HepG2 (cell line): ENCODE data around the gene GNAZ. TPM values are rescaled to one million over a fixed set of nuclear protein-coding genes. Genes with fewer than 3 reads are reported as not detected.

ENCODE experiments used
- EHMT2 ChIP-seq: fragments of 200-600 bp; sonication (generic); IDR thresholded peaks from 2 replicates; pipeline ENCODE4 v1.7.0; 2017; ENCODE audit warnings: antibody characterized with exemption, low read depth, low read length, borderline replicate concordance
- ELK4 ChIP-seq: sonication (generic); formaldehyde crosslinking; IDR thresholded peaks from 2 replicates; pipeline ENCODE4 v1.9.0; 2021; ENCODE audit warnings: missing genetic modification reagents, borderline replicate concordance
- ERF ChIP-seq: IDR thresholded peaks from 2 replicates; pipeline ENCODE4 v1.6.1; 2018; ENCODE audit warnings: missing biosample characterization, missing genetic modification reagents
- FOXK1 ChIP-seq: sonication (generic); formaldehyde crosslinking; IDR thresholded peaks from 2 replicates; pipeline ENCODE4 v1.4.0; 2020; ENCODE audit warnings: low read depth, missing genetic modification reagents, borderline replicate concordance
- GMEB1 ChIP-seq: sonication (generic); formaldehyde crosslinking; IDR thresholded peaks from 2 replicates; pipeline ENCODE4 v1.5.1; 2020; ENCODE audit warnings: missing genetic modification reagents, mild to moderate bottlenecking, borderline replicate concordance
- HOXA9 ChIP-seq: sonication (generic); formaldehyde crosslinking; IDR thresholded peaks from 2 replicates; pipeline ENCODE4 v1.8.1; 2022; ENCODE audit warnings: missing genetic modification reagents, mild to moderate bottlenecking, moderate library complexity, borderline replicate concordance
- MAFF ChIP-seq: IDR thresholded peaks from 2 replicates; pipeline ENCODE4 v1.6.1; 2011; ENCODE audit warnings: low read depth, low read length, improper control_type of control experiment
- MXI1 ChIP-seq: IDR thresholded peaks from 3 replicates; pipeline ENCODE4 v1.6.1; 2012; ENCODE audit warnings: low read depth, low read length, inconsistent platforms, borderline replicate concordance
- NFIB ChIP-seq: sonication (generic); formaldehyde crosslinking; IDR thresholded peaks from 2 replicates; pipeline ENCODE4 v1.9.0; 2021; ENCODE audit warnings: missing genetic modification reagents, mild to moderate bottlenecking, borderline replicate concordance
- REXO4 ChIP-seq: sonication (generic); formaldehyde crosslinking; IDR thresholded peaks from 2 replicates; pipeline ENCODE4 v1.8.0; 2022; ENCODE audit warnings: missing genetic modification reagents, mild to moderate bottlenecking, borderline replicate concordance
- ZNF33B ChIP-seq: sonication (generic); formaldehyde crosslinking; IDR thresholded peaks from 2 replicates; pipeline ENCODE4 v1.5.1; 2020; ENCODE audit warnings: mild to moderate bottlenecking, missing genetic modification reagents
- ZNF883 ChIP-seq: sonication (generic); formaldehyde crosslinking; IDR thresholded peaks from 2 replicates; pipeline ENCODE4 v1.5.1; 2020; ENCODE audit warnings: mild to moderate bottlenecking, missing genetic modification reagents; ENCODE audit errors: not compliant biosample characterization
- polyA plus RNA-seq, 8 experiments: library from polyadenylated mRNA; depleted of rRNA in 3 of 8; stranded (reverse) in 7 of 8; unstranded in 1 of 8; fragments of >200 nt; fragmentation: Illumina TruSeq in 4 of 8; extraction: Trizol in 4 of 8; gene quantifications; 2 replicates each; pipeline versions ENCODE4 v1.2.1 to v1.2.3, GENCODE V29; 2011 to 2016; ENCODE audit warnings: low read depth in 4 of 8, missing spikeins in 1 of 8, mixed read lengths in 1 of 8; ENCODE audit not compliant: insufficient read depth in 1 of 8
- total RNA-seq, 5 experiments: library from RNA; depleted of rRNA; stranded (reverse); fragments of >200 nt; fragmentation: Illumina TruSeq; extraction: Trizol; gene quantifications; 2 replicates each; pipeline ENCODE4 v1.2.3, GENCODE V29; 2016; ENCODE audit warnings: low read depth in 1 of 5
- TF ChIP-seq, protein P1 (sequence below): sonication (generic); formaldehyde crosslinking; IDR thresholded peaks from 2 replicates; pipeline ENCODE4 v1.4.0; 2020; ENCODE audit warnings: missing genetic modification reagents
- TF ChIP-seq, protein P2 (sequence below): sonication (generic); formaldehyde crosslinking; conservative IDR thresholded peaks from 2 replicates; pipeline ENCODE4 v1.8.0; 2022; ENCODE audit warnings: mild to moderate bottlenecking, moderate library complexity, missing genetic modification reagents
- TF ChIP-seq, protein P3 (sequence below): IDR thresholded peaks from 2 replicates; pipeline ENCODE4 v1.6.1; 2016; ENCODE audit warnings: mild to moderate bottlenecking
- TF ChIP-seq, protein P4 (sequence below): sonication (generic); formaldehyde crosslinking; IDR thresholded peaks from 2 replicates; pipeline ENCODE4 v1.4.0; 2020; ENCODE audit warnings: missing genetic modification reagents, borderline replicate concordance

The GNAZ gene
- total and polyA plus RNA-seq, 2 of the 13 experiments (the other 11 are each of a cell fraction or from before 2014, with no cell fraction given) = 11.4 to 22.3 TPM

DNA sequence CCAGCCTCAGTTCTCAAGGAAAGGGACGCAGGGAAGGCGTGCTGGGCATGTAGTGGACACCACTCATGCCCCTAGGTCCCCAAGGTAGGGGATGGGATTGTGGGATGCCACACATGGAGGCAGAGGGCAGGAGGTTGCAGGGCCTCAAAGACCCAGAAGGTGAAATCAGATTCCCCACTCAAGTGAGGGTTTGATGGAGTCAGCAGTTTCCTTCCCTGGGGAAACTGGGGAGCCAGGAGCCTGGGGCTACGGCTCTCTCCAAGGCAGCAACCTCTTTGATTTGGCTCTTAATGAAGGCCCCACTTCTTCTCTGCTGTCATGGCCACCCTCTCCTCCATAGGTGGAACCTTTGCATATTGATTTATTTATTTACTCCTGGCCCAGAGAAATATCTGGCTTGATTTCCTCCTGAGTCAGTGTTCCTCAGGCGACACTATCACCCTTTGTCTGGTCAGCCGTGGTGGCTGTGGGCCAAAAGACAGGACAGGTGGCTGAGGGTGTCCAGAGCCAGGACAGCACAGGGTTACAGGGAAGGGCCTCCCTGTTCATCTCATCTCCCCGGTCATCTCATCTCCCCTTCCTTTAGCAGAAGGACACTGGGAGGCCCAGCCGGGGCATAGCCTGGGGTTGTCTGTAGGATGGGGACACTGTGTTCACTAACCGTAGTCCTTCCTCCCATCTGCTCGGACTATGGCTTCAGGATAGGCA lies 9.6 kb downstream of the GNAZ start (continued):
- TF ChIP-seq HOXA9 (no peak), FOXK1 (no peak), ZNF883 (CRISPR knock-in tag) (no peak), ERF (CRISPR knock-in tag) (0 out of 2 replicates have a peak, but pooled peaks have one; percentile 5), ELK4 (no peak), EHMT2 (no peak), MXI1 (no peak), ZNF33B (CRISPR knock-in tag) (peak; percentile 51; the same call in 1 of the 2 replicates), NFIB (CRISPR knock-in tag) (no peak), MAFF (0 out of 2 replicates have a peak, but pooled peaks have one; percentile 46), REXO4 (CRISPR knock-in tag) (no peak), GMEB1 (CRISPR knock-in tag) (peak; percentile 16; the same call in 1 of the 2 replicates)
- TF ChIP-seq, protein P1, sequence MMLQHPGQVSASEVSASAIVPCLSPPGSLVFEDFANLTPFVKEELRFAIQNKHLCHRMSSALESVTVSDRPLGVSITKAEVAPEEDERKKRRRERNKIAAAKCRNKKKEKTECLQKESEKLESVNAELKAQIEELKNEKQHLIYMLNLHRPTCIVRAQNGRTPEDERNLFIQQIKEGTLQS = no peak
- TF ChIP-seq, protein P2, sequence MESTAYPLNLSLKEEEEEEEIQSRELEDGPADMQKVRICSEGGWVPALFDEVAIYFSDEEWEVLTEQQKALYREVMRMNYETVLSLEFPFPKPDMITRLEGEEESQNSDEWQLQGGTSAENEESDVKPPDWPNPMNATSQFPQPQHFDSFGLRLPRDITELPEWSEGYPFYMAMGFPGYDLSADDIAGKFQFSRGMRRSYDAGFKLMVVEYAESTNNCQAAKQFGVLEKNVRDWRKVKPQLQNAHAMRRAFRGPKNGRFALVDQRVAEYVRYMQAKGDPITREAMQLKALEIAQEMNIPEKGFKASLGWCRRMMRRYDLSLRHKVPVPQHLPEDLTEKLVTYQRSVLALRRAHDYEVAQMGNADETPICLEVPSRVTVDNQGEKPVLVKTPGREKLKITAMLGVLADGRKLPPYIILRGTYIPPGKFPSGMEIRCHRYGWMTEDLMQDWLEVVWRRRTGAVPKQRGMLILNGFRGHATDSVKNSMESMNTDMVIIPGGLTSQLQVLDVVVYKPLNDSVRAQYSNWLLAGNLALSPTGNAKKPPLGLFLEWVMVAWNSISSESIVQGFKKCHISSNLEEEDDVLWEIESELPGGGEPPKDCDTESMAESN (CRISPR knock-in tag) = peak; percentile 11; the same call in 1 of the 2 replicates
- TF ChIP-seq, protein P3, sequence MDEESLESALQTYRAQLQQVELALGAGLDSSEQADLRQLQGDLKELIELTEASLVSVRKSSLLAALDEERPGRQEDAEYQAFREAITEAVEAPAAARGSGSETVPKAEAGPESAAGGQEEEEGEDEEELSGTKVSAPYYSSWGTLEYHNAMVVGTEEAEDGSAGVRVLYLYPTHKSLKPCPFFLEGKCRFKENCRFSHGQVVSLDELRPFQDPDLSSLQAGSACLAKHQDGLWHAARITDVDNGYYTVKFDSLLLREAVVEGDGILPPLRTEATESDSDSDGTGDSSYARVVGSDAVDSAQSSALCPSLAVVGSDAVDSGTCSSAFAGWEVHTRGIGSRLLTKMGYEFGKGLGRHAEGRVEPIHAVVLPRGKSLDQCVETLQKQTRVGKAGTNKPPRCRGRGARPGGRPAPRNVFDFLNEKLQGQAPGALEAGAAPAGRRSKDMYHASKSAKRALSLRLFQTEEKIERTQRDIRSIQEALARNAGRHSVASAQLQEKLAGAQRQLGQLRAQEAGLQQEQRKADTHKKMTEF = no peak
- TF ChIP-seq, protein P4, sequence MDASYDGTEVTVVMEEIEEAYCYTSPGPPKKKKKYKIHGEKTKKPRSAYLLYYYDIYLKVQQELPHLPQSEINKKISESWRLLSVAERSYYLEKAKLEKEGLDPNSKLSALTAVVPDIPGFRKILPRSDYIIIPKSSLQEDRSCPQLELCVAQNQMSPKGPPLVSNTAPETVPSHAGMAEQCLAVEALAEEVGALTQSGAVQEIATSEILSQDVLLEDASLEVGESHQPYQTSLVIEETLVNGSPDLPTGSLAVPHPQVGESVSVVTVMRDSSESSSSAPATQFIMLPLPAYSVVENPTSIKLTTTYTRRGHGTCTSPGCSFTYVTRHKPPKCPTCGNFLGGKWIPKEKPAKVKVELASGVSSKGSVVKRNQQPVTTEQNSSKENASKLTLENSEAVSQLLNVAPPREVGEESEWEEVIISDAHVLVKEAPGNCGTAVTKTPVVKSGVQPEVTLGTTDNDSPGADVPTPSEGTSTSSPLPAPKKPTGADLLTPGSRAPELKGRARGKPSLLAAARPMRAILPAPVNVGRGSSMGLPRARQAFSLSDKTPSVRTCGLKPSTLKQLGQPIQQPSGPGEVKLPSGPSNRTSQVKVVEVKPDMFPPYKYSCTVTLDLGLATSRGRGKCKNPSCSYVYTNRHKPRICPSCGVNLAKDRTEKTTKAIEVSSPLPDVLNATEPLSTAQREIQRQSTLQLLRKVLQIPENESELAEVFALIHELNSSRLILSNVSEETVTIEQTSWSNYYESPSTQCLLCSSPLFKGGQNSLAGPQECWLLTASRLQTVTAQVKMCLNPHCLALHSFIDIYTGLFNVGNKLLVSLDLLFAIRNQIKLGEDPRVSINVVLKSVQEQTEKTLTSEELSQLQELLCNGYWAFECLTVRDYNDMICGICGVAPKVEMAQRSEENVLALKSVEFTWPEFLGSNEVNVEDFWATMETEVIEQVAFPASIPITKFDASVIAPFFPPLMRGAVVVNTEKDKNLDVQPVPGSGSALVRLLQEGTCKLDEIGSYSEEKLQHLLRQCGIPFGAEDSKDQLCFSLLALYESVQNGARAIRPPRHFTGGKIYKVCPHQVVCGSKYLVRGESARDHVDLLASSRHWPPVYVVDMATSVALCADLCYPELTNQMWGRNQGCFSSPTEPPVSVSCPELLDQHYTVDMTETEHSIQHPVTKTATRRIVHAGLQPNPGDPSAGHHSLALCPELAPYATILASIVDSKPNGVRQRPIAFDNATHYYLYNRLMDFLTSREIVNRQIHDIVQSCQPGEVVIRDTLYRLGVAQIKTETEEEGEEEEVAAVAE (CRISPR knock-in tag) = no peak
